K562 (cell line): Measurements from ENCODE around the gene CD300E. TPM values are rescaled to one million over a fixed set of nuclear protein-coding genes. Genes with fewer than 3 reads are reported as not detected.

Source experiments
- ATAC-seq: fragments of 200-7000 bp; cut with Tn5 transposase; 3 replicates; pipeline ENCODE4 v1.9.1; 2020; ENCODE audit warnings: moderate library complexity
- BruUV-seq: library from RNA; stranded (reverse); fragments of 400-500 nt; replicated peaks from 2 replicates; lab custom pipeline; 2021; lab: Mats Ljungman, UMichigan
- CTCF ChIA-PET: fragments of 300-600 bp; formaldehyde crosslinking; extraction: SDS; loops from one replicate; lab custom pipeline; 2021; ENCODE audit warnings: low intra/inter-chr PET ratio; lab: Yijun Ruan, JAX
- POLR2A ChIA-PET: fragments of 300-600, 350-650 bp; sonication (Branson Sonifier 250); formaldehyde crosslinking; extraction: SDS; loops from one replicate; lab custom pipeline; 2021; ENCODE audit warnings: antibody characterized with exemption, inconsistent platforms; lab: Yijun Ruan, JAX
- DNase-seq, 4 experiments: peaks; one replicate each; pipeline versions ENCODE4 v3.0.0 to v3.0.0-alpha.2; 2011 to 2018; ENCODE audit warnings: low spot score in 3 of 4, mixed read lengths in 3 of 4; ENCODE audit errors: extremely low read depth in 1 of 4
- FAIRE-seq: peaks from 2 replicates; lab custom pipeline; 2011; peaks lifted over from hg19 to GRCh38; lab: Jason Lieb, UNC
- H2AFZ ChIP-seq: 2 replicates; pipeline ENCODE4 v1.6.0; 2011; ENCODE audit warnings: low read depth, low read length, control low read depth, inconsistent platforms
- H3K27ac ChIP-seq: fragments of 200-600 bp; 3 replicates; pipeline ENCODE4 v1.8.0; 2011; ENCODE audit warnings: low read depth, mild to moderate bottlenecking, control low read depth, inconsistent platforms, low read length, moderate library complexity, mixed read lengths; ENCODE audit errors: extremely low read depth
- H3K27me3 ChIP-seq, 2 experiments: fragments of 300-600 bp in 1 of 2; 2 replicates in 1 of 2; 3 replicates in 1 of 2; pipeline versions ENCODE4 v1.6.0 to v1.8.0; 2011; ENCODE audit warnings: inconsistent platforms in 2 of 2, low read length in 2 of 2, mild to moderate bottlenecking in 1 of 2, mixed read lengths in 1 of 2, moderate library complexity in 1 of 2; ENCODE audit not compliant: control insufficient read depth in 2 of 2, insufficient read depth in 2 of 2
- H3K36me3 ChIP-seq: fragments of 300-600 bp; 3 replicates; pipeline ENCODE4 v1.8.0; 2011; ENCODE audit warnings: mild to moderate bottlenecking, low read length, inconsistent platforms; ENCODE audit not compliant: control insufficient read depth, insufficient read depth
- H3K4me1 ChIP-seq, 2 experiments: fragments of 200-600 bp in 1 of 2; replicated peaks in 1 of 2; 2 replicates in 1 of 2; 3 replicates in 1 of 2; pipeline versions ENCODE4 v1.5.1 to v1.8.0; 2011; ENCODE audit warnings: inconsistent platforms in 2 of 2, low read length in 2 of 2, mild to moderate bottlenecking in 1 of 2, mixed read lengths in 1 of 2, moderate library complexity in 1 of 2; ENCODE audit not compliant: control insufficient read depth in 2 of 2, insufficient read depth in 2 of 2
- H3K4me2 ChIP-seq: 2 replicates; pipeline ENCODE4 v1.6.1; 2011; ENCODE audit warnings: low read length, control low read depth, inconsistent platforms, mixed read lengths; ENCODE audit not compliant: insufficient read depth
- H3K4me3 ChIP-seq: fragments of 200-600 bp; sonication (generic), shearing (Covaris generic); 2 replicates; pipeline ENCODE4 v1.5.1; 2016; ENCODE audit warnings: control low read depth, inconsistent platforms
- H3K79me2 ChIP-seq: fragments of 200-600 bp; 3 replicates; pipeline ENCODE4 v1.8.0; 2011; ENCODE audit warnings: low read length, inconsistent platforms; ENCODE audit not compliant: control insufficient read depth, insufficient read depth
- H3K9ac ChIP-seq, 2 experiments: 2 replicates each; pipeline versions ENCODE4 v1.6.0 to v1.6.1; 2011; ENCODE audit warnings: low read depth in 2 of 2, low read length in 2 of 2, control low read depth in 1 of 2, inconsistent platforms in 1 of 2, mild to moderate bottlenecking in 1 of 2, mixed read lengths in 1 of 2; ENCODE audit not compliant: insufficient read depth in 1 of 2
- H3K9me1 ChIP-seq: one replicate; pipeline ENCODE4 v1.6.0; 2011; ENCODE audit warnings: inconsistent platforms, mild to moderate bottlenecking, low read length, moderate library complexity; ENCODE audit not compliant: control insufficient read depth, insufficient read depth
- H3K9me3 ChIP-seq: replicated peaks from 2 replicates; pipeline ENCODE4 v1.5.1; 2011; ENCODE audit warnings: low read depth, low read length, inconsistent platforms; ENCODE audit not compliant: control insufficient read depth, insufficient read depth
- H4K20me1 ChIP-seq: replicated peaks from 2 replicates; pipeline ENCODE4 v1.6.1; 2011; ENCODE audit warnings: low read length, inconsistent platforms, mixed read lengths; ENCODE audit not compliant: control insufficient read depth, insufficient read depth
- NBN ChIP-seq: fragments of 450-650 bp; IDR thresholded peaks from 2 replicates; pipeline ENCODE4 v1.6.1; 2016; ENCODE audit warnings: low read depth, mild to moderate bottlenecking
- NEUROD1 ChIP-seq: fragments of 150-350 bp; IDR thresholded peaks from 2 replicates; pipeline ENCODE4 v1.6.1; 2014; ENCODE audit warnings: borderline replicate concordance, low read length, low read depth; ENCODE audit not compliant: partially characterized antibody
- PTTG1 ChIP-seq: fragments of 450-650 bp; IDR thresholded peaks from 2 replicates; pipeline ENCODE4 v1.6.1; 2016; ENCODE audit warnings: low read depth, mild to moderate bottlenecking, missing genetic modification characterization, missing compliant biosample characterization
- RREB1 ChIP-seq: fragments of 250-450 bp; sonication (Bioruptor Pico); IDR thresholded peaks from 2 replicates; pipeline ENCODE4 v1.4.0; 2020
- STAG1 ChIP-seq: sonication (generic); formaldehyde crosslinking; IDR thresholded peaks from 2 replicates; pipeline ENCODE4 v1.5.0; 2020; ENCODE audit warnings: missing genetic modification reagents, borderline replicate concordance
- THRAP3 ChIP-seq: fragments of 450-650 bp; IDR thresholded peaks from 2 replicates; pipeline ENCODE4 v1.6.1; 2016; ENCODE audit warnings: mild to moderate bottlenecking, inconsistent platforms, borderline replicate concordance
- UBTF ChIP-seq, 2 experiments: IDR thresholded peaks; 2 replicates each; pipeline ENCODE4 v1.6.1; 2012; ENCODE audit warnings: improper control_type of control experiment in 2 of 2, low read depth in 2 of 2, low read length in 2 of 2, borderline replicate concordance in 1 of 2
- ZNF146 ChIP-seq: IDR thresholded peaks from one replicate; pipeline ENCODE4 v1.6.1; 2018; ENCODE audit warnings: missing compliant biosample characterization; ENCODE audit not compliant: unreplicated experiment
- ZNF639 ChIP-seq, 2 experiments: fragments of 200-800 bp in 1 of 2; sonication (Bioruptor generic) in 1 of 2; sonication (generic) in 1 of 2; formaldehyde crosslinking in 1 of 2; IDR thresholded peaks in 1 of 2; conservative IDR thresholded peaks in 1 of 2; 2 replicates each; pipeline versions ENCODE4 v1.5.0 to v1.6.1; 2016 to 2020; ENCODE audit warnings: missing compliant biosample characterization in 1 of 2, missing genetic modification characterization in 1 of 2, missing genetic modification reagents in 1 of 2
- WGBS: fragments of 100-300 bp; shearing (Covaris generic); methylation state at CpG from one replicate; pipeline ENCODE4 v1.1.6; 2016; ENCODE audit warnings: low coverage, mixed read lengths; ENCODE audit not compliant: insufficient coverage; ENCODE audit errors: missing lambda C conversion rate; 5-methylcytosine and 5-hydroxymethylcytosine counted together
- in situ Hi-C: fragments of 300-500 bp; cut with MboI; formaldehyde crosslinking; loops from 4 replicates; pipeline ENCODE4 v1.15.0; 2018; ENCODE audit warnings: inconsistent platforms, mixed read lengths
- intact Hi-C: fragments of 100-400 bp; cut with micrococcal nuclease; formaldehyde crosslinking; loops from 2 replicates; pipeline ENCODE4 v1.14.2; 2022
- polyA plus RNA-seq, 8 experiments: library from polyadenylated mRNA; depleted of rRNA in 4 of 8; stranded (reverse) in 5 of 8; unstranded in 3 of 8; fragments of >200 nt; fragmentation: Nextera tagmentation in 2 of 8; fragmentation: Illumina TruSeq in 1 of 8; extraction: Ambion mirVana in 2 of 8; extraction: Trizol in 1 of 8; gene quantifications; 2 replicates each; pipeline versions ENCODE4 v1.2.1 to v1.2.3, GENCODE V29; 2011 to 2014; ENCODE audit warnings: inconsistent platforms in 1 of 8, missing spikeins in 1 of 8
- total RNA-seq, 7 experiments: library from RNA; depleted of rRNA in 6 of 7; stranded (reverse); fragments of >200 nt in 6 of 7; fragmentation: Illumina TruSeq in 2 of 7; extraction: Trizol in 2 of 7; gene quantifications; 2 replicates each; pipeline versions ENCODE4 v1.2.1 to v1.2.3, GENCODE V29; 2011 to 2021; ENCODE audit warnings: low replicate concordance in 1 of 7

Gene CD300E
- total and polyA plus RNA-seq, 9 of the 15 experiments (the other 6 are each of a cell fraction or from before 2014, with no cell fraction given) = not detected

- FAIRE-seq (no peak), DNase-seq (no peak), ATAC-seq (no peak)
- Histone ChIP-seq H3K27me3 (peaks cover 16 to 28% of the 10 kb centered on the region in 2 experiments; a peak in 4 of 5 replicates), H3K9ac (no peak overlapping the region), H3K79me2 (no peaks in the 10 kb centered on the region), H3K9me3 (no peaks in the 10 kb centered on the region), H3K4me2 (no peak overlapping the region), H3K4me3 (no peak overlapping the region), H3K9me1 (no peaks in the 10 kb centered on the region), H3K4me1 (no peaks in the 10 kb centered on the region), H3K27ac (no peak overlapping the region), H3K36me3 (no peaks in the 10 kb centered on the region), H2AFZ (no peak overlapping the region), H4K20me1 (no peaks in the 10 kb centered on the region)
- 0% methylated on average over 4 of the region's 4 CpGs for WGBS
- BruUV-seq = no TSS peak
- ChIA-PET CTCF (no interaction called here), POLR2A (no interaction called here)
- in situ Hi-C loops = no loop called here
- intact Hi-C loops = no loop called here
- TF ChIP-seq PTTG1 (tag) (no peak), ZNF146 (no peak), STAG1 (CRISPR knock-in tag) (no peak), NEUROD1 (no peak), UBTF (IDR thresholded peaks at IDR 0.05; ENCODE audit: borderline replicate concordance in 1 of 2, low read depth in 2 of 2, low read length in 2 of 2) (no peak), ZNF639 (CRISPR knock-in tag; conservative IDR thresholded peaks at IDR 0.05 in 1 of 2, IDR thresholded peaks at IDR 0.05 in 1 of 2) (no peak), THRAP3 (no peak), RREB1 (CRISPR knock-in tag) (no peak), NBN (no peak)
These were observed 19.0 kb upstream of the CD300E start for GRCh38 chr17:74642556-74642955.
